WTC11 (cell line): ENCODE data around the gene CDC20. TPM values are rescaled to one million over a fixed set of nuclear protein-coding genes. Genes with fewer than 3 reads are reported as not detected.

Experiments
- ATAC-seq: fragments of 200-7000 bp; cut with Tn5 transposase; 2 replicates; pipeline ENCODE4 v1.10.0; 2021; ENCODE audit warnings: mild to moderate bottlenecking, moderate library complexity
- CTCF ChIA-PET: fragments of 300-600 bp; sonication (Branson Sonifier 250); formaldehyde crosslinking; loops from one replicate; lab custom pipeline; 2021; ENCODE audit warnings: antibody characterized with exemption; lab: Charles Lee
- POLR2A ChIA-PET: fragments of 350-600 bp; sonication (Branson Sonifier 250); formaldehyde crosslinking; loops from one replicate; lab custom pipeline; 2021; ENCODE audit warnings: antibody characterized with exemption; lab: Charles Lee
- DNase-seq: peaks from one replicate; pipeline ENCODE4 v3.0.0; 2021; ENCODE audit warnings: low spot score
- H3K27ac Mint-ChIP-seq: 2 replicates; pipeline ENCODE4 v1.8.0; 2021; ENCODE audit warnings: mixed read lengths
- H3K27me3 Mint-ChIP-seq: 2 replicates; pipeline ENCODE4 v1.8.0; 2021; ENCODE audit warnings: low read depth, mild to moderate bottlenecking, moderate library complexity, mixed read lengths
- H3K36me3 Mint-ChIP-seq: 2 replicates; pipeline ENCODE4 v1.8.0; 2021; ENCODE audit warnings: mixed read lengths
- H3K4me1 Mint-ChIP-seq: 2 replicates; pipeline ENCODE4 v1.8.0; 2022; ENCODE audit warnings: mixed read lengths
- H3K4me3 Mint-ChIP-seq: 2 replicates; pipeline ENCODE4 v1.8.0; 2021; ENCODE audit warnings: mild to moderate bottlenecking, moderate library complexity, mixed read lengths
- H3K9me3 Mint-ChIP-seq: 2 replicates; pipeline ENCODE4 v1.8.0; 2021; ENCODE audit warnings: mixed read lengths
- ATF1 ChIP-seq: sonication (generic); formaldehyde crosslinking; IDR thresholded peaks from 2 replicates; pipeline ENCODE4 v1.8.1; 2023; ENCODE audit warnings: mild to moderate bottlenecking, moderate library complexity, missing genetic modification reagents
- EMX1 ChIP-seq: fragments of 250-450 bp; sonication (Bioruptor Pico); IDR thresholded peaks from 2 replicates; pipeline ENCODE4 v1.8.0; 2021; ENCODE audit warnings: mild to moderate bottlenecking
- FOXJ3 ChIP-seq: sonication (generic); formaldehyde crosslinking; IDR thresholded peaks from 2 replicates; pipeline ENCODE4 v1.9.0; 2021; ENCODE audit warnings: missing genetic modification reagents, mild to moderate bottlenecking, borderline replicate concordance
- FOXP1 ChIP-seq: sonication (generic); formaldehyde crosslinking; IDR thresholded peaks from 2 replicates; pipeline ENCODE4 v1.8.0; 2022; ENCODE audit warnings: missing genetic modification reagents, mild to moderate bottlenecking, moderate library complexity, borderline replicate concordance
- GTF2I ChIP-seq: fragments of 250-450 bp; sonication (Bioruptor Pico); conservative IDR thresholded peaks from 2 replicates; pipeline ENCODE4 v1.4.0; 2021; ENCODE audit warnings: mild to moderate bottlenecking
- KAT7 ChIP-seq: sonication (generic); formaldehyde crosslinking; IDR thresholded peaks from 2 replicates; pipeline ENCODE4 v1.8.1; 2023; ENCODE audit warnings: missing genetic modification reagents, mild to moderate bottlenecking, borderline replicate concordance
- NR2C2 ChIP-seq: sonication (generic); formaldehyde crosslinking; IDR thresholded peaks from 2 replicates; pipeline ENCODE4 v1.8.0; 2022; ENCODE audit warnings: mild to moderate bottlenecking, missing genetic modification reagents
- PRRX2 ChIP-seq: fragments of 250-450 bp; sonication (Bioruptor Pico); IDR thresholded peaks from 2 replicates; pipeline ENCODE4 v1.8.0; 2021; ENCODE audit warnings: mild to moderate bottlenecking
- TEAD4 ChIP-seq: sonication (generic); formaldehyde crosslinking; IDR thresholded peaks from 2 replicates; pipeline ENCODE4 v1.8.0; 2022; ENCODE audit warnings: mild to moderate bottlenecking, missing genetic modification reagents
- ZNF138 ChIP-seq: sonication (generic); formaldehyde crosslinking; conservative IDR thresholded peaks from 2 replicates; pipeline ENCODE4 v1.8.1; 2022; ENCODE audit warnings: mild to moderate bottlenecking, moderate library complexity, missing genetic modification reagents
- ZNF671 ChIP-seq: fragments of 250-450 bp; sonication (Bioruptor Pico); IDR thresholded peaks from 2 replicates; pipeline ENCODE4 v1.8.0; 2021; ENCODE audit warnings: mild to moderate bottlenecking
- total RNA-seq: library from RNA; stranded (reverse); gene quantifications from 3 replicates; pipeline ENCODE4 v1.2.3, GENCODE V29; 2021
- TF ChIP-seq, protein P1 (sequence below): sonication (generic); formaldehyde crosslinking; IDR thresholded peaks from 2 replicates; pipeline ENCODE4 v1.8.0; 2022; ENCODE audit warnings: mild to moderate bottlenecking, missing genetic modification reagents
- TF ChIP-seq, protein P2 (sequence below): sonication (generic); formaldehyde crosslinking; IDR thresholded peaks from 2 replicates; pipeline ENCODE4 v1.8.1; 2022; ENCODE audit warnings: low read depth, missing genetic modification reagents, borderline replicate concordance
- TF ChIP-seq, protein P3 (sequence below): sonication (generic); formaldehyde crosslinking; IDR thresholded peaks from 2 replicates; pipeline ENCODE4 v1.8.0; 2022; ENCODE audit warnings: missing genetic modification reagents
- TF ChIP-seq, protein P4 (sequence below): sonication (generic); formaldehyde crosslinking; conservative IDR thresholded peaks from 2 replicates; pipeline ENCODE4 v1.8.1; 2022; ENCODE audit warnings: mild to moderate bottlenecking, missing genetic modification reagents
- TF ChIP-seq, protein P5 (sequence below): sonication (generic); formaldehyde crosslinking; IDR thresholded peaks from 2 replicates; pipeline ENCODE4 v1.8.0; 2023; ENCODE audit warnings: mild to moderate bottlenecking, missing genetic modification reagents

The CDC20 gene
- total RNA-seq, 1 experiment from 2014 or later: 280 TPM

DNA sequence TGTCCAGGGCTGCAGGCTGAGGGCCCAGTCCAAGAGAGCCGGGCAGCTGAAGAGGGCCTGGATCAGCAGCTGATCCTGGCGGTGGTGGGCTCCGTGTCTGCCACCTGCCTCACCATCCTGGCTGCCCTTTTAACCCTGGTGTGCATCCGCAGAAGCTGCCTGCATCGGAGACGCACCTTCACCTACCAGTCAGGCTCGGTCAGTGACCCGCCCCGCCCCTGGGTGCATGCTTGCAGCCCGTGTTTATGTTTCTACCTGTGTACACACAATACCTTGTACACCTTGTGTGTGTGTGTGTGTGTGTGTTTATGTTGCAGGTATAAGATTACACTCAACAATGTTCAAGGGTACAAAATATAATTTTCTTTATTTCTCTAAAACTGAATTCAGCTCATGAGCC lies 45.0 kb upstream of the CDC20 start:
- Mint-ChIP-seq H3K4me1 (peaks cover 6% of the 10 kb centered on the region), H3K36me3 (no peaks in the 10 kb centered on the region), H3K9me3 (no peaks in the 10 kb centered on the region), H3K27me3 (no peaks in the 10 kb centered on the region), H3K27ac (no peak overlapping the region), H3K4me3 (no peak overlapping the region)
- no peak for ATAC-seq
- TF ChIP-seq ZNF671 (no peak), TEAD4 (CRISPR knock-in tag) (no peak), NR2C2 (no peak), FOXJ3 (CRISPR knock-in tag) (no peak), ZNF138 (CRISPR knock-in tag) (no peak), EMX1 (CRISPR knock-in tag) (no peak)
- TF ChIP-seq, protein P1, sequence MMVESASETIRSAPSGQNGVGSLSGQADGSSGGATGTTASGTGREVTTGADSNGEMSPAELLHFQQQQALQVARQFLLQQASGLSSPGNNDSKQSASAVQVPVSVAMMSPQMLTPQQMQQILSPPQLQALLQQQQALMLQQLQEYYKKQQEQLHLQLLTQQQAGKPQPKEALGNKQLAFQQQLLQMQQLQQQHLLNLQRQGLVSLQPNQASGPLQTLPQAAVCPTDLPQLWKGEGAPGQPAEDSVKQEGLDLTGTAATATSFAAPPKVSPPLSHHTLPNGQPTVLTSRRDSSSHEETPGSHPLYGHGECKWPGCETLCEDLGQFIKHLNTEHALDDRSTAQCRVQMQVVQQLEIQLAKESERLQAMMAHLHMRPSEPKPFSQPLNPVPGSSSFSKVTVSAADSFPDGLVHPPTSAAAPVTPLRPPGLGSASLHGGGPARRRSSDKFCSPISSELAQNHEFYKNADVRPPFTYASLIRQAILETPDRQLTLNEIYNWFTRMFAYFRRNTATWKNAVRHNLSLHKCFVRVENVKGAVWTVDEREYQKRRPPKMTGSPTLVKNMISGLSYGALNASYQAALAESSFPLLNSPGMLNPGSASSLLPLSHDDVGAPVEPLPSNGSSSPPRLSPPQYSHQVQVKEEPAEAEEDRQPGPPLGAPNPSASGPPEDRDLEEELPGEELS (CRISPR knock-in tag): no peak
- TF ChIP-seq, protein P2, sequence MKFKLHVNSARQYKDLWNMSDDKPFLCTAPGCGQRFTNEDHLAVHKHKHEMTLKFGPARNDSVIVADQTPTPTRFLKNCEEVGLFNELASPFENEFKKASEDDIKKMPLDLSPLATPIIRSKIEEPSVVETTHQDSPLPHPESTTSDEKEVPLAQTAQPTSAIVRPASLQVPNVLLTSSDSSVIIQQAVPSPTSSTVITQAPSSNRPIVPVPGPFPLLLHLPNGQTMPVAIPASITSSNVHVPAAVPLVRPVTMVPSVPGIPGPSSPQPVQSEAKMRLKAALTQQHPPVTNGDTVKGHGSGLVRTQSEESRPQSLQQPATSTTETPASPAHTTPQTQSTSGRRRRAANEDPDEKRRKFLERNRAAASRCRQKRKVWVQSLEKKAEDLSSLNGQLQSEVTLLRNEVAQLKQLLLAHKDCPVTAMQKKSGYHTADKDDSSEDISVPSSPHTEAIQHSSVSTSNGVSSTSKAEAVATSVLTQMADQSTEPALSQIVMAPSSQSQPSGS: no peak
- DNase-seq: no peak
- ChIA-PET CTCF (interaction anchor here (1.5 kb wide), 1 partner anchor 29 kb away, joined by 3 read pairs; the partner anchor contains the start of gene C1orf210), POLR2A (no interaction called here)

DNA sequence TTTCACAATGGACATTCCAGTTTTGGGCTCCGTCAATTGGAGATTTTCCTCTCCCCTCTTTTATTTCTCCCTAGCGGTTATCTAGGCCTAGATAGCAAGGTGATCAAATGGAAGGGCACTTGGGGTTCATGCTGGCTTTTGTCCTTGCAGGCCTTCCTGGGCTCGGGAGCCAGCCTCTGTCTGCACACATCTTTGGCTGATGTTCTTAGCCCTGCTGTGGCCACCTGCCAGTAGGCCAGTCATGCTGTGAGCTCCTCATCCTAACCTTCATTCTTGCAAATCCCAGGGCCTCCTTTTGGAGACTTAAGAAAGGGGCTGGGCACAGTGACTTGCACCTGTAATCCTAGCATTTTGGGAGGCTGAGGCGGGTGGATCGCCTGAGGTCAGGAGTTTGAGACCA lies 44.5 kb upstream of the CDC20 start:
- H3K4me1 Mint-ChIP-seq: peaks cover 6% of the 10 kb centered on the region
- no peak for TF ChIP-seq EMX1 (CRISPR knock-in tag)
- TF ChIP-seq, all 79 proteins: peak for 0
- no peaks in the 10 kb centered on the region for H3K27me3 Mint-ChIP-seq
- no peaks in the 10 kb centered on the region for H3K36me3 Mint-ChIP-seq
- no peak overlapping the region for H3K27ac Mint-ChIP-seq
- ChIA-PET CTCF (interaction anchor here (1.5 kb wide), 1 partner anchor 29 kb away, joined by 3 read pairs; the partner anchor contains the start of gene C1orf210), POLR2A (no interaction called here)
- H3K9me3 Mint-ChIP-seq: no peaks in the 10 kb centered on the region
- no peak for ATAC-seq
- no peak overlapping the region for H3K4me3 Mint-ChIP-seq
- DNase-seq: no peak

DNA sequence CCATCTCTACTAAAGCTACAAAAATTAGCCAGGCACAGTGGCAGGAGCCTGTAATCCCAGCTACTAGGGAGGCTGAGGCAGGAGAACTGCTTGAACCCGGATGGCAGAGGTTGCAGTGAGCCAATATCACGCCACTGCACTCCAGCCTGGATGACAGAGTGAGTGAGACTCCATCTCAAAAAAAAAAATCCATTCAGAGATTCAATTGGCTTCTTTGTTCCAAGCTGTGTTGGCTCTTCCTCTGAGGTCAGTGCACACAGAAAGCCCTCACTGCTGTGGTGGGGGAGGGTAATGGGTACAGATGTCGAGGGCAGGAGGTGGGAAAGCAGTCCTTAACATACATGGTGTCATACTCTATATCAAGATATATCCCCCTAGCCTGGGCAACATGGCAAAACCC lies 43.3 kb upstream of the CDC20 start:
- ChIA-PET CTCF (no interaction called here), POLR2A (interaction anchor here (0.7 kb wide), 1 partner anchor 30 kb away, joined by 3 read pairs; the partner anchor contains the start of gene C1orf210)
- Mint-ChIP-seq H3K27me3 (no peaks in the 10 kb centered on the region), H3K4me1 (peaks cover 6% of the 10 kb centered on the region), H3K4me3 (no peak overlapping the region), H3K9me3 (no peaks in the 10 kb centered on the region), H3K36me3 (no peaks in the 10 kb centered on the region), H3K27ac (no peak overlapping the region)
- TF ChIP-seq, protein P3, sequence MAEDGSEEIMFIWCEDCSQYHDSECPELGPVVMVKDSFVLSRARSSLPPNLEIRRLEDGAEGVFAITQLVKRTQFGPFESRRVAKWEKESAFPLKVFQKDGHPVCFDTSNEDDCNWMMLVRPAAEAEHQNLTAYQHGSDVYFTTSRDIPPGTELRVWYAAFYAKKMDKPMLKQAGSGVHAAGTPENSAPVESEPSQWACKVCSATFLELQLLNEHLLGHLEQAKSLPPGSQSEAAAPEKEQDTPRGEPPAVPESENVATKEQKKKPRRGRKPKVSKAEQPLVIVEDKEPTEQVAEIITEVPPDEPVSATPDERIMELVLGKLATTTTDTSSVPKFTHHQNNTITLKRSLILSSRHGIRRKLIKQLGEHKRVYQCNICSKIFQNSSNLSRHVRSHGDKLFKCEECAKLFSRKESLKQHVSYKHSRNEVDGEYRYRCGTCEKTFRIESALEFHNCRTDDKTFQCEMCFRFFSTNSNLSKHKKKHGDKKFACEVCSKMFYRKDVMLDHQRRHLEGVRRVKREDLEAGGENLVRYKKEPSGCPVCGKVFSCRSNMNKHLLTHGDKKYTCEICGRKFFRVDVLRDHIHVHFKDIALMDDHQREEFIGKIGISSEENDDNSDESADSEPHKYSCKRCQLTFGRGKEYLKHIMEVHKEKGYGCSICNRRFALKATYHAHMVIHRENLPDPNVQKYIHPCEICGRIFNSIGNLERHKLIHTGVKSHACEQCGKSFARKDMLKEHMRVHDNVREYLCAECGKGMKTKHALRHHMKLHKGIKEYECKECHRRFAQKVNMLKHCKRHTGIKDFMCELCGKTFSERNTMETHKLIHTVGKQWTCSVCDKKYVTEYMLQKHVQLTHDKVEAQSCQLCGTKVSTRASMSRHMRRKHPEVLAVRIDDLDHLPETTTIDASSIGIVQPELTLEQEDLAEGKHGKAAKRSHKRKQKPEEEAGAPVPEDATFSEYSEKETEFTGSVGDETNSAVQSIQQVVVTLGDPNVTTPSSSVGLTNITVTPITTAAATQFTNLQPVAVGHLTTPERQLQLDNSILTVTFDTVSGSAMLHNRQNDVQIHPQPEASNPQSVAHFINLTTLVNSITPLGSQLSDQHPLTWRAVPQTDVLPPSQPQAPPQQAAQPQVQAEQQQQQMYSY (CRISPR knock-in tag): no peak
- TF ChIP-seq ZNF138 (CRISPR knock-in tag) (no peak), PRRX2 (CRISPR knock-in tag) (no peak), ZNF671 (no peak), ATF1 (no peak), GTF2I (CRISPR knock-in tag) (no peak), KAT7 (CRISPR knock-in tag) (no peak), FOXP1 (no peak), FOXJ3 (CRISPR knock-in tag) (no peak)
- TF ChIP-seq, protein P4, sequence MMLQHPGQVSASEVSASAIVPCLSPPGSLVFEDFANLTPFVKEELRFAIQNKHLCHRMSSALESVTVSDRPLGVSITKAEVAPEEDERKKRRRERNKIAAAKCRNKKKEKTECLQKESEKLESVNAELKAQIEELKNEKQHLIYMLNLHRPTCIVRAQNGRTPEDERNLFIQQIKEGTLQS (CRISPR knock-in tag): no peak
- TF ChIP-seq, protein P5, sequence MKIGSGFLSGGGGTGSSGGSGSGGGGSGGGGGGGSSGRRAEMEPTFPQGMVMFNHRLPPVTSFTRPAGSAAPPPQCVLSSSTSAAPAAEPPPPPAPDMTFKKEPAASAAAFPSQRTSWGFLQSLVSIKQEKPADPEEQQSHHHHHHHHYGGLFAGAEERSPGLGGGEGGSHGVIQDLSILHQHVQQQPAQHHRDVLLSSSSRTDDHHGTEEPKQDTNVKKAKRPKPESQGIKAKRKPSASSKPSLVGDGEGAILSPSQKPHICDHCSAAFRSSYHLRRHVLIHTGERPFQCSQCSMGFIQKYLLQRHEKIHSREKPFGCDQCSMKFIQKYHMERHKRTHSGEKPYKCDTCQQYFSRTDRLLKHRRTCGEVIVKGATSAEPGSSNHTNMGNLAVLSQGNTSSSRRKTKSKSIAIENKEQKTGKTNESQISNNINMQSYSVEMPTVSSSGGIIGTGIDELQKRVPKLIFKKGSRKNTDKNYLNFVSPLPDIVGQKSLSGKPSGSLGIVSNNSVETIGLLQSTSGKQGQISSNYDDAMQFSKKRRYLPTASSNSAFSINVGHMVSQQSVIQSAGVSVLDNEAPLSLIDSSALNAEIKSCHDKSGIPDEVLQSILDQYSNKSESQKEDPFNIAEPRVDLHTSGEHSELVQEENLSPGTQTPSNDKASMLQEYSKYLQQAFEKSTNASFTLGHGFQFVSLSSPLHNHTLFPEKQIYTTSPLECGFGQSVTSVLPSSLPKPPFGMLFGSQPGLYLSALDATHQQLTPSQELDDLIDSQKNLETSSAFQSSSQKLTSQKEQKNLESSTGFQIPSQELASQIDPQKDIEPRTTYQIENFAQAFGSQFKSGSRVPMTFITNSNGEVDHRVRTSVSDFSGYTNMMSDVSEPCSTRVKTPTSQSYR (CRISPR knock-in tag): no peak
- TF ChIP-seq, protein P1 (CRISPR knock-in tag): no peak
- no peak for DNase-seq
- no peak for ATAC-seq
